ENCODE measurements around the gene C5orf46. TPM values are rescaled to one million over a fixed set of nuclear protein-coding genes. Genes with fewer than 3 reads are reported as not detected.

Gene C5orf46
- total RNA-seq, 2 donors from 2014 or later: not detected

GRCh38 chr5:147898875-147899401, 7.4 kb downstream of the C5orf46 start:
- TF ChIP-seq CTCF (conservative IDR thresholded peaks at IDR 0.05): no peak

GRCh38 chr5:147895864-147896263, 10.5 kb downstream of the C5orf46 start:
- no peak overlapping the region for H3K9ac ChIP-seq (ENCODE audit: extremely low read depth, low read length, poor library complexity, severe bottlenecking)
- no peaks in the 10 kb centered on the region for H3K27me3 Mint-ChIP-seq (ENCODE audit: insufficient read depth)
- H3K36me3 ChIP-seq (ENCODE audit: control insufficient read depth, insufficient read depth, low read length): no peaks in the 10 kb centered on the region
- no peaks in the 10 kb centered on the region for H3K36me3 Mint-ChIP-seq (ENCODE audit: low read depth)
- WGBS, 2 experiments (ENCODE audit: insufficient coverage in 1 of 2, insufficient read length in 1 of 2): 71 to 100% methylated on average over 1 of the region's 1 CpG
- no peak overlapping the region for H3K27ac Mint-ChIP-seq
- H3K4me1 ChIP-seq (ENCODE audit: control insufficient read depth, insufficient read depth, low read length): no peaks in the 10 kb centered on the region
- no peak overlapping the region for H3K4me3 ChIP-seq (ENCODE audit: low read length)
- no peaks in the 10 kb centered on the region for H3K27me3 ChIP-seq (ENCODE audit: control insufficient read depth, insufficient read depth, low read length, poor library complexity, severe bottlenecking)
- no peak overlapping the region for H3K4me3 Mint-ChIP-seq
- no peaks in the 10 kb centered on the region for H3K9me3 ChIP-seq (ENCODE audit: control insufficient read depth, low read length)
- no peak overlapping the region for H3K27ac ChIP-seq (ENCODE audit: low read depth, low read length)
- DNase-seq: no peak
- no peaks in the 10 kb centered on the region for H3K9me3 Mint-ChIP-seq
- peaks cover 4% of the 10 kb centered on the region for H3K4me1 Mint-ChIP-seq
- no peak for TF ChIP-seq CTCF (conservative IDR thresholded peaks at IDR 0.05)

More at GRCh38 chr5:147898875-147899401, 7.4 kb downstream of the C5orf46 start:
- DNase-seq: no peak
- Mint-ChIP-seq H3K27me3 (ENCODE audit: insufficient read depth) (no peaks in the 10 kb centered on the region), H3K27ac (no peak overlapping the region), H3K4me3 (no peak overlapping the region), H3K4me1 (peaks cover 4% of the 10 kb centered on the region), H3K36me3 (ENCODE audit: low read depth) (no peaks in the 10 kb centered on the region), H3K9me3 (no peaks in the 10 kb centered on the region)
- H3K9ac ChIP-seq (ENCODE audit: extremely low read depth, low read length, poor library complexity, severe bottlenecking): no peak overlapping the region
- 97% methylated on average over 3 of the region's 3 CpGs; no CpG with 5 or more reads in 1 of the 2 experiments for WGBS, 2 experiments (ENCODE audit: insufficient coverage in 1 of 2, insufficient read length in 1 of 2)
- no peaks in the 10 kb centered on the region for H3K4me1 ChIP-seq (ENCODE audit: control insufficient read depth, insufficient read depth, low read length)
- H3K9me3 ChIP-seq (ENCODE audit: control insufficient read depth, low read length): no peaks in the 10 kb centered on the region
- no peak overlapping the region for H3K27ac ChIP-seq (ENCODE audit: low read depth, low read length)
- H3K36me3 ChIP-seq (ENCODE audit: control insufficient read depth, insufficient read depth, low read length): no peaks in the 10 kb centered on the region
- H3K27me3 ChIP-seq (ENCODE audit: control insufficient read depth, insufficient read depth, low read length, poor library complexity, severe bottlenecking): no peaks in the 10 kb centered on the region
- no peak overlapping the region for H3K4me3 ChIP-seq (ENCODE audit: low read length)

GRCh38 chr5:147893820-147894219, 12.5 kb downstream of the C5orf46 start:
- H3K4me3 Mint-ChIP-seq: no peak overlapping the region
- Histone ChIP-seq H3K36me3 (ENCODE audit: control insufficient read depth, insufficient read depth, low read length) (no peaks in the 10 kb centered on the region), H3K9me3 (ENCODE audit: control insufficient read depth, low read length) (no peaks in the 10 kb centered on the region), H3K4me1 (ENCODE audit: control insufficient read depth, insufficient read depth, low read length) (no peaks in the 10 kb centered on the region), H3K27me3 (ENCODE audit: control insufficient read depth, insufficient read depth, low read length, poor library complexity, severe bottlenecking) (no peaks in the 10 kb centered on the region), H3K4me3 (ENCODE audit: low read length) (no peak overlapping the region), H3K9ac (ENCODE audit: extremely low read depth, low read length, poor library complexity, severe bottlenecking) (no peak overlapping the region), H3K27ac (ENCODE audit: low read depth, low read length) (no peak overlapping the region)
- H3K27me3 Mint-ChIP-seq (ENCODE audit: insufficient read depth): no peaks in the 10 kb centered on the region
- H3K27ac Mint-ChIP-seq: no peak overlapping the region
- H3K36me3 Mint-ChIP-seq (ENCODE audit: low read depth): no peaks in the 10 kb centered on the region
- no peaks in the 10 kb centered on the region for H3K9me3 Mint-ChIP-seq
- no peak for DNase-seq
- peaks cover 4% of the 10 kb centered on the region for H3K4me1 Mint-ChIP-seq
- WGBS, 2 experiments (ENCODE audit: insufficient coverage in 1 of 2, insufficient read length in 1 of 2): 95% methylated on average over 2 of the region's 2 CpGs; no CpG with 5 or more reads in 1 of the 2 experiments
- no peak for TF ChIP-seq CTCF (conservative IDR thresholded peaks at IDR 0.05)
